Midbrain (tissue), 1 donor: ENCODE measurements around the gene HSD17B3.
"Not testable (repeated sequence)": the region's sequence is repeated elsewhere in the genome, so short reads cannot be mapped to it uniquely, and the experiment has no call there.

Source experiments
- DNase-seq: peaks from one replicate; lab custom pipeline; 2025; lab: John Stamatoyannopoulos, UW

The HSD17B3 gene

DNA sequence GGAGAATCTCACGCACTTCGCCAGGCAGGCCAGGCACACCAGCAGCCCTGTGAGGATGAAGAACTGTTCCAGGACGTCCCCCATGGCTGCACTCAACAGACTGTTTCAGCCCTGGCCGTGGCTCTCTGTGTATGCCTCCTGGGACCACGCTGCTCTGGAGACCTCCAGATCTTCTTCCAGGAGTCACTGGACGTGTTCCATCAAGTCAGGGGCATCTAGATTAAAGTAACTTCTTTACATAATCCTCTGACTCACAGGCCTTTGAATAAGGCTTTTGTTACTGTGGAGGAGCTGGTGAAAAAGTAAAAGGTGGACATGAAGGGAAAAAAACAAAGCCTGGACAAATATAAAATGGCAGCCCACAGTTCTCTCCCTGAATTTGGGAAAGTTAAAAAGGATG, at the start of gene HSD17B3:
HSD17B3 (minus strand) TSS at position 156 of the 400 bp plus-strand sequence; CDS start at position 84, 72 bp downstream.
- no peak for DNase-seq

- DNase-seq = peak; percentile 78
Measured at GRCh38 chr9:96350866-96351265, 48.9 kb upstream of the HSD17B3 start.

DNA sequence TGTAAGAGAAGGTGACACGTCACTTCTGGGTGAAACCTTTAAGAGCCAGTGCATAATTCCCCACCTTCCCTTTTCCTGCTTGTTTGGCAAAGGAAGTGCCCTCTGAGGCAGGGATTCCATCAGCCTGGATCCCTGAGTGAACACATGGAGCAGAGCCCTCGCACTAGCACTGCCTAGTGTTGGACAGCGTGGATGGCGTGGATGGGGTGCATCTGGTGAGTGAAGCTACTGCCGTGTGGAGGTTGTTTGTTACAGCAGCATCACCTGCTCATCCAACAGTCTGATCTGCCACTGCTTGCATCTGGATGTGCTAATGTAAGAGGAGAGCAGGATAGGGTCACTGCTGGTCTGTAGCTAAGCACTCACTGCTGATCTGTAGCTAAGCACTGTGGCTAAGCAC, 46.3 kb upstream of the HSD17B3 start:
- DNase-seq = no peak

GRCh38 chr9:96345551-96345950, 43.6 kb upstream of the HSD17B3 start:
- no peak for DNase-seq

GRCh38 chr9:96344458-96345180, 42.6 kb upstream of the HSD17B3 start:
- DNase-seq = peak; percentile 69

GRCh38 chr9:96343515-96344360, 41.8 kb upstream of the HSD17B3 start:
- DNase-seq = no peak

DNA sequence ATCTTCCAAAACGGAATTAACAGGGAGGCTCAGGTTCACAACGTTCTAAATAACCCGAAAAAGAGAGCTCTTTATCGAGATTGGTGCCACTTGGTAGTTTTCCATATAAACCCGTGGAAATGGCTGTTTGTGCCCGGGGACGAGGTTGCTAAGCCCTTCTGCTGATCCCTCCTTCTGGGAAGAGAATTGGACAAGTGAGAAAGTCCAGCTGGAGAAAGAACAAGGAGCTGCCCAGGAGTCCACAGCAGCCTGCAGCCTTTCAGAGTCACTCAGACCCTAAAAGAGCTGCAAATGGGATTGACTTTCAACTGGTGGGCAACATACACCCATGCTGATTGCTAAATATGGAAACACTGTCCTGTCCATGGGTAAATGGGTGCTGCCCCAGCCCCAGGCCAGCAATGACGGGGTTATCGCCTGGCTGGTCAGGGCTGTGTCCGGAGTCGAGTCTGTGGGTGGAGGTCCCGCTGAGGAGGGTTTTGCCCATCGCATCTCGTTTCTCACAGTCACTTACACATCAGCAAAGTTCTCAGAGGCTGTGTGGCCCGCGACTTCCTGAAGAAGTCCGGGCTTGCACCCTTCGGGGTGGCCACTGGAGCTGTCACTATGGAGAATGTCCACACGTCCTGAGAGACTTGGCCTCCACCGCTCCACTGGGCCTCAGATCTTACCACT, 40.7 kb upstream of the HSD17B3 start:
- DNase-seq = no peak

DNA sequence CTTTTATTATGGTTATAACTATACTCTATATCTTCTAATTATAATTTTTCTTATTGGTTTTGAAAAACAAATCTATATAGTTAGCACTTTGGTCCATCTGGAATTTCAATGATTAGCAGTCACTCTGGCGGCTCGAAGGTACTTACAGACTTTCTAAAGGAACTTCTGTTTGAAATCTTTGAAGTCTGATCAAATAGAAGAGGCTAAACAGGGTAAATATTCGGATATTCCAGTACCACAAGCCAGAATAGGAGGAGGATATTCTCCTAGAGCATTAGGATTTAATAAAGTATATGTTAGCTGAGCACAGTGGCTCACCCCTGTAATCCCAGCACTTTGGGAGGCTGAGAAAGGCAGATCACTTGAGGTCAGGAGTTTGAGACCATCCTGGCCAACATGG, 38.7 kb upstream of the HSD17B3 start:
- DNase-seq = no peak

- DNase-seq = no peak
Measured at GRCh38 chr9:96338299-96338698, 36.3 kb upstream of the HSD17B3 start.

- DNase-seq = no peak
Measured at GRCh38 chr9:96333958-96334357, 32.0 kb upstream of the HSD17B3 start.

DNA sequence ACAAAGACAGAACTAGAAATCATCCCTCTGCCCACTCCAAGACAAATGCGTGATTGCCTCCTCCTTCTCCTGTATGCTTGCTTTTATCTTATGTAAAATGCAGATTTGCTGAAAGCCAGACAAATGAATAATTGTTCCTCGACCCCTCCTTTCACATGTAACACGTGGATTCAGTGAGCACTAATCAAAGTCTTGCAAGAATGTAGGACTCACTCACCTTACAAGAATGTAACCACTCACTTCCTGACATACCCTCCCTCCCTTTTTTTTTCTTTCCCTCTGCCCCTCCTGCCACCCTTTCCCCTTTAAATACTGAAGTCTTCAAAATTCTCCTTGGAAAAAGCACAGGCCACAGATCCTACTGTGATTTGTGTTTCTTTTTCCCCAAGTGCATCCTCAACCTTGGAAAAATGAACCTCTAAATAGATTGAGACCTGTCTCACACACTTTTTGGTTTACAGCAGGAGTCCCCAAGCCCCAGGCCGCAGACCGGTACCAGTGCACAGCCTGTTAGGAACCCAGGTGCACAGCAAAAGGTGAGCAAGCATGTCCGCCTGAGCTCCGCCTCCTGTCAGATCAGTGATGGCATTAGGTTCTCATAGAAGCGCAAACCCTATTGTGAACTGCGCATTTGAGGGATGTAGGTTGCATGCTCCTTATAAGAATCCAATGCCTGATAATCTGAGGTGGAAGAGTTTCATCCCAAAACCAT, 29.4 kb upstream of the HSD17B3 start:
- DNase-seq = no peak

DNA sequence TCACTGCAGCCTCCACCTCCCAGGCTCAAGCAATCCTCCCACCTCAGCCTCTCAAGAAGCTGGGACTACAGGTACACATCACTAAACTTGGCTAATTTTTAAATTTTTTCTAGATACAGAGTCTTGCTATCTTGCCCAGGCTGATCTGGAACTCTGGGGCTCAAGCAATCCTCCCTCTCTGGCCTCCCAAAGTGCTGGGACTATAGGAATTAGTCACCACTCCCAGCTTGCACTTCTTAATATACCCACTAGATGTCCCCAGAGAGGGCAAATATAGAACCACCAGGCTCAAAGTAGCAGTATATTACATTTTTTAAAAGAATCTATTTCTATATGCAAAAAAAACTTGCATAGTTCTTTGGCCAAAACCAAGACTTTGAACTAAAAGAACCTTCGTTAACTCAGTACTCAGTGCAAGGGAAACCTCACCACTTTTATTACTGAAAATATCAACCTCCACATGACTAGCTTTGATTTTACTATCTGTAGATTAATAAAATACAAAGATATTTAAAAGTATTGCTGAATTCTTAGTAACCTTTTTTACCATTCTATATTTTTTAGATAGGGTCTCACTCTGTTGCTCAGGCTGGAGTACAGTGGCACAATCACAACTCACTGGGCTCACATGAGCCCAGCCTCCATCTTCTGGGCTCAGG, 25.8 kb upstream of the HSD17B3 start:
- peak; percentile 65 for DNase-seq

DNA sequence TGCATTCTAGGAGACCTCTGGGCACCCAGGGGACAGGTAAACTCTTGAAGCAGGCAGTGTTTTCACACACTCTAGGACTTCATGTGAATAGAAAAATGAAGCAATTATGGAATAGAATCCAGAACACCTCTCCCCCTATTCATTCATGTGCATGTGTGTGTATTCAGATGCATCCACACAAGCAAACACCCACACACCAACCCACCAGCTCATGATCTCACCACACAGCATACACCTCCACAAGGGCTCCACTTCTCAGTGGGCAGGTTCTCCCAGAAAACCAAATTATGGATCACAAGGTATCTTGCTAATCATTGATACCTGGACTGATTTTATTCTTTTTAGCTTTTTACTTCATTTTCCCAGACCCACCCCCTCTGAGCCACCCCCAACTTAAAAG, 21.2 kb upstream of the HSD17B3 start:
- no peak for DNase-seq

- DNase-seq = not testable (repeated sequence)
Measured at GRCh38 chr9:96322736-96323135, 20.8 kb upstream of the HSD17B3 start.

DNA sequence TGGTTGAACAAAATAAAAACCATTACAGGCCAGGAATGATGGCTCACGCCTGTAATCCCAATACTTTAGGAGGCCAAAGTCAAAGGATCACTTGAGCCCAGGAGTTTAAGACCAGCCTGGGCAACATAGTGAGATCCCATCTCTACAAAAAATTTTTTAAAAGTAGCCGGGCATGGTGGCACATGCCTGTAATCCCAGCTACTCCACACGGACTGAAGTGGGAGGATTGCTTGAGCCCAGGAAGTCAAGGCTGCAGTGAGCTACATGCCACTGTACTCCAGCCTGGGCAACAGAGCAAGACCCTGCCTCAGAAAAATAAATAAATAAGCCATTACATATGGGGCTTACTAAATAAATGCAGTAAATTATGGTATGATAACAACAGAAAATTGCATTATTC, 20.2 kb upstream of the HSD17B3 start:
- DNase-seq = not testable (repeated sequence)

GRCh38 chr9:96321515-96321914, 19.5 kb upstream of the HSD17B3 start:
- no peak for DNase-seq

GRCh38 chr9:96320749-96321280, 18.8 kb upstream of the HSD17B3 start:
- DNase-seq = no peak

DNA sequence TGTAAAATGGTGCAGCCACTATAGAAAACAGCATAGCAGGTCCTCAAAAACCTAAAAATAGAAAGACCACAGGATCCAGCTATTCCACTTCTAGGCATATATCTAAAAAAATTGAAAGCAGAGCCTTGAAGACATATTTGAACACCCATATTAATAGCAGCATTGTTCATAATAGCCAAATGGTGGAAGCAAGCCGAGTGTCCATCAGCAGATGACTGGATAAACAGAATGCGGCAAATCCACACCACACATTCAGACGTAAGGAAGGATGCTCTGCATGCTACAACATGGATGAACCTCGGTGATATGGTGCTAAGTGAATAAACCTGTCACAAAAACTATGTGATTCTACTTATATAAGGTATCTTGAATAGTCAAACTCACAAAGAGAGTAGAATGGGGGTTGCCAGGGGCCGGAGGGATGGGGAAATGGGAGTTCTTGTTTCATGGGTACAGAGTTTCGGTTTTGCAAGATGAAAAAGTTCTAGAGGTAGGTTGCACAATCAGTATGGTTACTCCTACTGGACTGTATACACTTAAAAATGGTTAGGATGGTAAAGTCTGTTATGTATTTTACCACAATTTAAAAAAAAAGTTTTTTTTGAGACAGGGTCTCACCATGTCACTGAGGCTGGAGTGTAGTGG, 17.1 kb upstream of the HSD17B3 start:
- no peak for DNase-seq

- DNase-seq = peak; percentile 63
Measured at GRCh38 chr9:96317335-96317980, 15.5 kb upstream of the HSD17B3 start.

- no peak for DNase-seq
Measured at GRCh38 chr9:96309850-96310249, 7.9 kb upstream of the HSD17B3 start.
